A549 (cell line): ENCODE measurements around the gene GYS2. TPM values are rescaled to one million over a fixed set of nuclear protein-coding genes. Genes with fewer than 3 reads are reported as not detected.

ENCODE experiments used
- ATAC-seq, 2 experiments: fragments of 200-7000 bp in 1 of 2; fragments of >200 bp in 1 of 2; cut with Nextera tagmentation in 1 of 2; cut with Tn5 transposase in 1 of 2; 3 replicates each; pipeline versions ENCODE4 v1.8.0 to v1.9.1; 2018 to 2020; ENCODE audit warnings: mild to moderate bottlenecking in 1 of 2, moderate library complexity in 1 of 2
- CTCF ChIA-PET: fragments of 300-600 bp; sonication (Branson Sonifier 250); formaldehyde crosslinking; extraction: SDS; loops from one replicate; lab custom pipeline; 2021; ENCODE audit warnings: antibody characterized with exemption, inconsistent platforms; lab: Yijun Ruan, JAX
- POLR2A ChIA-PET: fragments of 350-600 bp; formaldehyde crosslinking; extraction: SDS; loops from one replicate; lab custom pipeline; 2021; ENCODE audit warnings: antibody characterized with exemption, inconsistent platforms; lab: Yijun Ruan, JAX
- DNase-seq, 2 experiments: peaks; one replicate each; pipeline versions ENCODE4 v3.0.0 to v3.0.0-alpha.2; 2011 to 2016; ENCODE audit warnings: low read depth in 1 of 2, low spot score in 1 of 2
- FAIRE-seq: peaks from 2 replicates; lab custom pipeline; 2011; peaks lifted over from hg19 to GRCh38; lab: Jason Lieb, UNC
- H3K27ac ChIP-seq, 2 experiments: fragments of >200 bp; sonication (Bioruptor Twin); formaldehyde crosslinking; 3 replicates each; pipeline ENCODE4 v1.5.1; 2016 to 2017
- H3K4me1 ChIP-seq: fragments of >200 bp; sonication (Bioruptor Twin); formaldehyde crosslinking; 3 replicates; pipeline ENCODE4 v1.6.1; 2016
- H3K4me2 ChIP-seq: fragments of >200 bp; sonication (Bioruptor Twin); formaldehyde crosslinking; 3 replicates; pipeline ENCODE4 v1.6.1; 2016
- H3K4me3 ChIP-seq: fragments of >200 bp; sonication (Bioruptor Twin); formaldehyde crosslinking; 3 replicates; pipeline ENCODE4 v1.5.1; 2016
- H3K9me3 ChIP-seq: fragments of >200 bp; sonication (Bioruptor Twin); formaldehyde crosslinking; 3 replicates; pipeline ENCODE4 v1.6.1; 2016
- BHLHE40 ChIP-seq: IDR thresholded peaks from 2 replicates; pipeline ENCODE4 v1.6.1; 2012; ENCODE audit warnings: low read depth, low read length, inconsistent platforms
- CBX2 ChIP-seq: fragments of 200-600 bp; sonication (generic); IDR thresholded peaks from 2 replicates; pipeline ENCODE4 v1.6.1; 2016; ENCODE audit warnings: low read depth, mild to moderate bottlenecking, borderline replicate concordance
- CBX8 ChIP-seq: fragments of 200-600 bp; sonication (generic); IDR thresholded peaks from 2 replicates; pipeline ENCODE4 v1.6.1; 2016
- EHF ChIP-seq: fragments of 250-450 bp; sonication (Bioruptor Pico); IDR thresholded peaks from 2 replicates; pipeline ENCODE4 v1.5.0; 2020; ENCODE audit warnings: mild to moderate bottlenecking
- EHMT2 ChIP-seq: fragments of 200-600 bp; sonication (generic); IDR thresholded peaks from 2 replicates; pipeline ENCODE4 v1.6.1; 2016; ENCODE audit warnings: antibody characterized with exemption, low read depth, mild to moderate bottlenecking, moderate library complexity
- FOXS1 ChIP-seq: fragments of 250-450 bp; sonication (Bioruptor Pico); IDR thresholded peaks from 2 replicates; pipeline ENCODE4 v1.5.0; 2020; ENCODE audit warnings: mild to moderate bottlenecking, moderate library complexity
- GATA3 ChIP-seq: IDR thresholded peaks from 2 replicates; pipeline ENCODE4 v1.6.1; 2012; ENCODE audit warnings: borderline replicate concordance
- HEYL ChIP-seq: fragments of 250-450 bp; sonication (Bioruptor Pico); IDR thresholded peaks from 2 replicates; pipeline ENCODE4 v1.8.0; 2021; ENCODE audit warnings: mild to moderate bottlenecking, moderate library complexity
- JUN ChIP-seq, 2 experiments: fragments of >200 bp; sonication (Bioruptor Twin); formaldehyde crosslinking; IDR thresholded peaks; 2 replicates in 1 of 2; 3 replicates in 1 of 2; pipeline ENCODE4 v1.6.1; 2016 to 2017
- KDM1A ChIP-seq: fragments of 200-600 bp; sonication (generic); IDR thresholded peaks from 2 replicates; pipeline ENCODE4 v1.6.1; 2016; ENCODE audit warnings: low read depth, mild to moderate bottlenecking
- MYC ChIP-seq: IDR thresholded peaks from 2 replicates; pipeline ENCODE4 v1.6.1; 2012; ENCODE audit warnings: mild to moderate bottlenecking, inconsistent platforms, low read length, improper control_type of control experiment, borderline replicate concordance
- NFE2L2 ChIP-seq: fragments of 150-350 bp; conservative IDR thresholded peaks from 2 replicates; pipeline ENCODE4 v1.6.1; 2014; ENCODE audit warnings: low read length
- PHF8 ChIP-seq: fragments of 200-600 bp; sonication (generic); IDR thresholded peaks from 2 replicates; pipeline ENCODE4 v1.6.1; 2016; ENCODE audit warnings: low read depth, mild to moderate bottlenecking, antibody characterized with exemption, moderate library complexity, borderline replicate concordance
- POLR2A ChIP-seq: IDR thresholded peaks from 2 replicates; pipeline ENCODE4 v1.6.1; 2012; ENCODE audit warnings: mild to moderate bottlenecking, low read length
- RAD21 ChIP-seq, 2 experiments: fragments of >200 bp in 1 of 2; sonication (Bioruptor Twin) in 1 of 2; formaldehyde crosslinking in 1 of 2; IDR thresholded peaks in 1 of 2; conservative IDR thresholded peaks in 1 of 2; 2 replicates in 1 of 2; 3 replicates in 1 of 2; pipeline ENCODE4 v1.6.1; 2012 to 2018; ENCODE audit warnings: inconsistent platforms in 1 of 2
- RNF2 ChIP-seq: fragments of 200-600 bp; sonication (generic); IDR thresholded peaks from 2 replicates; pipeline ENCODE4 v1.6.1; 2016; ENCODE audit warnings: low read depth, mild to moderate bottlenecking, antibody characterized with exemption, moderate library complexity, borderline replicate concordance
- SMC3 ChIP-seq: fragments of >200 bp; sonication (Bioruptor Twin); formaldehyde crosslinking; IDR thresholded peaks from 3 replicates; pipeline ENCODE4 v1.6.1; 2018; ENCODE audit warnings: inconsistent platforms
- SREBF2 ChIP-seq: fragments of 450-650 bp; IDR thresholded peaks from 2 replicates; pipeline ENCODE4 v1.6.1; 2014; ENCODE audit warnings: mild to moderate bottlenecking, moderate library complexity
- TFCP2L1 ChIP-seq: fragments of 250-450 bp; sonication (Bioruptor Pico); IDR thresholded peaks from 2 replicates; pipeline ENCODE4 v1.5.0; 2021; ENCODE audit warnings: mild to moderate bottlenecking
- ZC3H11A ChIP-seq: fragments of 450-650 bp; IDR thresholded peaks from 2 replicates; pipeline ENCODE4 v1.6.1; 2014; ENCODE audit warnings: antibody characterized with exemption, mild to moderate bottlenecking
- ZFP36 ChIP-seq: fragments of 450-650 bp; IDR thresholded peaks from 2 replicates; pipeline ENCODE4 v1.6.1; 2014; ENCODE audit warnings: borderline replicate concordance; ENCODE audit not compliant: partially characterized antibody
- ZNF302 ChIP-seq: fragments of 250-450 bp; sonication (Bioruptor Pico); IDR thresholded peaks from 2 replicates; pipeline ENCODE4 v1.9.0; 2021; ENCODE audit warnings: inconsistent platforms, mild to moderate bottlenecking, moderate library complexity
- ZSCAN20 ChIP-seq: fragments of 250-450 bp; sonication (Bioruptor Pico); IDR thresholded peaks from 2 replicates; pipeline ENCODE4 v1.8.0; 2022; ENCODE audit warnings: mild to moderate bottlenecking, moderate library complexity
- WGBS: methylation state at CpG from one replicate; pipeline ENCODE4 v1.1.6; 2017; ENCODE audit errors: missing lambda C conversion rate; 5-methylcytosine and 5-hydroxymethylcytosine counted together
- polyA plus RNA-seq, 4 experiments: library from polyadenylated mRNA; depleted of rRNA in 3 of 4; stranded (reverse); fragments of >200 nt; fragmentation: RNase III in 1 of 4; extraction: RNeasy Plus Mini Kit Qiagen cat#74134 plus additional on column Dnase treatment in 1 of 4; gene quantifications; 2 replicates in 3 of 4; 3 replicates in 1 of 4; pipeline ENCODE4 v1.2.3, GENCODE V29; 2011 to 2017
- TF ChIP-seq, protein P1 (sequence below): fragments of 250-450 bp; sonication (Bioruptor Pico); IDR thresholded peaks from 2 replicates; pipeline ENCODE4 v1.5.0; 2021; ENCODE audit warnings: mild to moderate bottlenecking, moderate library complexity, borderline replicate concordance
- TF ChIP-seq, protein P2 (sequence below): fragments of 250-450 bp; sonication (Bioruptor Pico); IDR thresholded peaks from 2 replicates; pipeline ENCODE4 v1.5.0; 2020; ENCODE audit warnings: low read depth, mild to moderate bottlenecking, moderate library complexity
- TF ChIP-seq, protein P3 (sequence below): IDR thresholded peaks from 2 replicates; pipeline ENCODE4 v1.6.1; 2012
- TF ChIP-seq, protein P4 (sequence below): fragments of >200 bp; sonication (Bioruptor Twin); formaldehyde crosslinking; IDR thresholded peaks from 3 replicates; pipeline ENCODE4 v1.5.1; 2016
- TF ChIP-seq, protein P5 (sequence below): fragments of >200 bp; sonication (Bioruptor Twin); formaldehyde crosslinking; IDR thresholded peaks from 2 replicates; pipeline ENCODE4 v1.6.1; 2016

GYS2 gene
- polyA plus RNA-seq, 2 of the 4 experiments (the other 2 are of a cell fraction): 0.19 TPM; not detected in 1

DNA sequence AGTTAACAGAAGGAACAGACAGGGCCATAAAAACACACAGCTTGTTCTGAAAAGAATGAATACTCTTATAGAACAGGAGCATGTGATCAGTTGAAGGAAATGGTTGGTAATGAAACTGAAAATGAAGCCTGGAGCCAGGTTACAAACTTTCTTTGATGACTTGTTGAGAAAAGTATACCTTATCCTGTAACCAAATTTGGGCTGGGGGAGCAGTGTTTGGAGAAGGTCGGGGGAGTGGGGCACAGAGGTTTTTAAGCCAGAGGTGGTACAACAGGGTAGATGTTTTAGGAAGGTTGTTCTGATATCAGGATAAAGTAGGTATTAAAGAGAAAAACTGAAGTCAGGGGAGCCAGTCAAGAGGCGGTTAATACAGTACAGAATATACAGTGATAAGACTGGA is 94.9 kb downstream of the GYS2 start:
- Histone ChIP-seq H3K4me3 (no peak overlapping the region), H3K27ac (no peak overlapping the region), H3K4me1 (no peaks in the 10 kb centered on the region; the same call in 2 of the 3 replicates), H3K4me2 (no peak overlapping the region), H3K9me3 (no peaks in the 10 kb centered on the region)
- ChIA-PET POLR2A (no interaction called here), CTCF (no interaction called here)
- no peak for ATAC-seq
- no peak for FAIRE-seq
- no peak for DNase-seq
- 44% methylated on average over 2 of the region's 2 CpGs for WGBS
- TF ChIP-seq, protein P1, sequence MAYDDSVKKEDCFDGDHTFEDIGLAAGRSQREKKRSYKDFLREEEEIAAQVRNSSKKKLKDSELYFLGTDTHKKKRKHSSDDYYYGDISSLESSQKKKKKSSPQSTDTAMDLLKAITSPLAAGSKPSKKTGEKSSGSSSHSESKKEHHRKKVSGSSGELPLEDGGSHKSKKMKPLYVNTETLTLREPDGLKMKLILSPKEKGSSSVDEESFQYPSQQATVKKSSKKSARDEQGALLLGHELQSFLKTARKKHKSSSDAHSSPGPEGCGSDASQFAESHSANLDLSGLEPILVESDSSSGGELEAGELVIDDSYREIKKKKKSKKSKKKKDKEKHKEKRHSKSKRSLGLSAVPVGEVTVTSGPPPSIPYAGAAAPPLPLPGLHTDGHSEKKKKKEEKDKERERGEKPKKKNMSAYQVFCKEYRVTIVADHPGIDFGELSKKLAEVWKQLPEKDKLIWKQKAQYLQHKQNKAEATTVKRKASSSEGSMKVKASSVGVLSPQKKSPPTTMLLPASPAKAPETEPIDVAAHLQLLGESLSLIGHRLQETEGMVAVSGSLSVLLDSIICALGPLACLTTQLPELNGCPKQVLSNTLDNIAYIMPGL: no peak
- TF ChIP-seq JUN (IDR thresholded peaks at IDR 0.05) (no peak), KDM1A (no peak), HEYL (no peak)

DNA sequence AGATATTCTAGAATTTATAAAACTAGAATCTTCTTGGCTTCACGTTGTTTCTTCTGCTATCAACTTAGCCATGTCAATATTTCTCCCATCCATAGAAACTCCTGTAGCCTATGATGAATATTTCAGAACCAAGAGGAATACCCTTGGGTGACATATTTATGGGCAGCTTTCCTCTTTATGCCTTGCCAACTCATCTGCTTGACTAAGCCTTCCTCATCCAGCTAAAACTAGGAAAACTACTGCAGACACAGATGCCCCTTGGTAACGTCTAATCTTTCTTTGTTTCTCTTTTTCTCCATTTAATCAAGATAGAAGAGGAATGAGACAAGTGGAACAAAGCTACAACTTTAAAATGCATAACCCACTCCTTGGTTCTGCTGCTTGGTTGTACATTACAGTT is 96.8 kb downstream of the GYS2 start:
- DNase-seq (no peak), FAIRE-seq (no peak)
- POLR2A ChIA-PET: no interaction called here
- H3K4me1 ChIP-seq: peaks cover 14% of the 10 kb centered on the region
- no peaks in the 10 kb centered on the region for H3K9me3 ChIP-seq
- H3K4me3 ChIP-seq: no peak overlapping the region
- CTCF ChIA-PET: interaction anchor here (1.8 kb wide), 1 partner anchor 20 kb away, joined by 5 read pairs; no protein-coding TSS in a partner anchor
- no peak overlapping the region for H3K27ac ChIP-seq
- H3K4me2 ChIP-seq: no peak overlapping the region
- TF ChIP-seq ZFP36 (no peak), CBX8 (no peak), RNF2 (no peak), TFCP2L1 (CRISPR knock-in tag) (no peak), CBX2 (no peak), ZSCAN20 (CRISPR knock-in tag) (no peak), SREBF2 (no peak), POLR2A (no peak), ZC3H11A (no peak), BHLHE40 (no peak), PHF8 (no peak), RAD21 (conservative IDR thresholded peaks at IDR 0.05 in 1 of 2, IDR thresholded peaks at IDR 0.05 in 1 of 2) (no peak), MYC (no peak), SMC3 (no peak)
- TF ChIP-seq, protein P2, sequence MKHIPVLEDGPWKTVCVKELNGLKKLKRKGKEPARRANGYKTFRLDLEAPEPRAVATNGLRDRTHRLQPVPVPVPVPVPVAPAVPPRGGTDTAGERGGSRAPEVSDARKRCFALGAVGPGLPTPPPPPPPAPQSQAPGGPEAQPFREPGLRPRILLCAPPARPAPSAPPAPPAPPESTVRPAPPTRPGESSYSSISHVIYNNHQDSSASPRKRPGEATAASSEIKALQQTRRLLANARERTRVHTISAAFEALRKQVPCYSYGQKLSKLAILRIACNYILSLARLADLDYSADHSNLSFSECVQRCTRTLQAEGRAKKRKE (CRISPR knock-in tag): no peak
- TF ChIP-seq, protein P3, sequence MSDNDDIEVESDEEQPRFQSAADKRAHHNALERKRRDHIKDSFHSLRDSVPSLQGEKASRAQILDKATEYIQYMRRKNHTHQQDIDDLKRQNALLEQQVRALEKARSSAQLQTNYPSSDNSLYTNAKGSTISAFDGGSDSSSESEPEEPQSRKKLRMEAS: no peak
- TF ChIP-seq, all 56 proteins: peak for 0
- 83% methylated on average over 2 of the region's 2 CpGs for WGBS
- no peak for ATAC-seq

DNA sequence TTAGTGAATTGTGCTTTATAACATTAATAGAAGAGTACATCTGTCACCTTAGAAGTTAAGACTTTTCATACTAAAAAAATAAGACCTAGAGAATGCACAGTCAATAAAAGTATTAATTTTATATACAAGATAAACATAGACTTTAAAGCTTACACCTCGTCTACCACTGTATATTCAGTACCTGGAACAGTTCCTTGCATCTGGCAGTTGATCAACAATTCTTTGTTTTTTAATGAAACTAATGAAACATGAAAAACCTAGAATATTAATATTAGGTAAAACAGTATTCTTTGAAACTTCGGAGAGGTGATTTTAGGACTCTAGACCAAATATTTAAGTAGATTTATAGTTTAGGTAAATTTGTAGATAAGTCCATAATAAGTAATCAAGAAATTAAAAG is 98.8 kb downstream of the GYS2 start:
- no peak overlapping the region for H3K4me2 ChIP-seq
- no peak for DNase-seq
- CTCF ChIA-PET: interaction anchor here (1.0 kb wide), 1 partner anchor 26 kb away, joined by 3 read pairs; no protein-coding TSS in a partner anchor
- FAIRE-seq: no peak
- 60% methylated on average over 2 of the region's 2 CpGs for WGBS
- TF ChIP-seq NFE2L2: no peak
- no peak for TF ChIP-seq CBX2
- TF ChIP-seq EHMT2: no peak
- TF ChIP-seq ZNF302 (CRISPR knock-in tag): no peak
- TF ChIP-seq, protein P4, sequence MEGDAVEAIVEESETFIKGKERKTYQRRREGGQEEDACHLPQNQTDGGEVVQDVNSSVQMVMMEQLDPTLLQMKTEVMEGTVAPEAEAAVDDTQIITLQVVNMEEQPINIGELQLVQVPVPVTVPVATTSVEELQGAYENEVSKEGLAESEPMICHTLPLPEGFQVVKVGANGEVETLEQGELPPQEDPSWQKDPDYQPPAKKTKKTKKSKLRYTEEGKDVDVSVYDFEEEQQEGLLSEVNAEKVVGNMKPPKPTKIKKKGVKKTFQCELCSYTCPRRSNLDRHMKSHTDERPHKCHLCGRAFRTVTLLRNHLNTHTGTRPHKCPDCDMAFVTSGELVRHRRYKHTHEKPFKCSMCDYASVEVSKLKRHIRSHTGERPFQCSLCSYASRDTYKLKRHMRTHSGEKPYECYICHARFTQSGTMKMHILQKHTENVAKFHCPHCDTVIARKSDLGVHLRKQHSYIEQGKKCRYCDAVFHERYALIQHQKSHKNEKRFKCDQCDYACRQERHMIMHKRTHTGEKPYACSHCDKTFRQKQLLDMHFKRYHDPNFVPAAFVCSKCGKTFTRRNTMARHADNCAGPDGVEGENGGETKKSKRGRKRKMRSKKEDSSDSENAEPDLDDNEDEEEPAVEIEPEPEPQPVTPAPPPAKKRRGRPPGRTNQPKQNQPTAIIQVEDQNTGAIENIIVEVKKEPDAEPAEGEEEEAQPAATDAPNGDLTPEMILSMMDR: no peak
- TF ChIP-seq FOXS1 (CRISPR knock-in tag): no peak
- TF ChIP-seq, protein P5, sequence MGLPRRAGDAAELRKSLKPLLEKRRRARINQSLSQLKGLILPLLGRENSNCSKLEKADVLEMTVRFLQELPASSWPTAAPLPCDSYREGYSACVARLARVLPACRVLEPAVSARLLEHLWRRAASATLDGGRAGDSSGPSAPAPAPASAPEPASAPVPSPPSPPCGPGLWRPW: no peak
- no peak for TF ChIP-seq GATA3
- no peak for TF ChIP-seq HEYL
- TF ChIP-seq ZSCAN20 (CRISPR knock-in tag): no peak
- TF ChIP-seq SMC3: no peak
- TF ChIP-seq, protein P2 (CRISPR knock-in tag): no peak
- TF ChIP-seq EHF (CRISPR knock-in tag): no peak
- TF ChIP-seq, all 56 proteins: peak for 0
- Histone ChIP-seq H3K4me1 (peaks cover 17% of the 10 kb centered on the region), H3K4me3 (no peak overlapping the region), H3K27ac (no peak overlapping the region), H3K9me3 (no peaks in the 10 kb centered on the region)
- POLR2A ChIA-PET: no interaction called here
- ATAC-seq: no peak
